Skin of body (tissue), 3 donors: ENCODE measurements around the gene CACNG3. TPM values are rescaled to one million over a fixed set of nuclear protein-coding genes. Genes with fewer than 3 reads are reported as not detected.

ENCODE experiments used
- DNase-seq: peaks from one replicate; lab custom pipeline; 2025; lab: John Stamatoyannopoulos, UW
- small RNA-seq: library from RNA; depleted of rRNA; stranded (forward); fragments of <200 nt; gene quantifications from one replicate; pipeline ENCODE3, GENCODE V24; 2014; ENCODE audit warnings: low replicate concordance
- total RNA-seq: library from RNA; depleted of rRNA; stranded (reverse); fragments of >200 nt; gene quantifications from one replicate; pipeline ENCODE4 v1.2.3, GENCODE V29; 2014

CACNG3 gene
- total RNA-seq, 1 donor from 2014 or later: not detected

DNA sequence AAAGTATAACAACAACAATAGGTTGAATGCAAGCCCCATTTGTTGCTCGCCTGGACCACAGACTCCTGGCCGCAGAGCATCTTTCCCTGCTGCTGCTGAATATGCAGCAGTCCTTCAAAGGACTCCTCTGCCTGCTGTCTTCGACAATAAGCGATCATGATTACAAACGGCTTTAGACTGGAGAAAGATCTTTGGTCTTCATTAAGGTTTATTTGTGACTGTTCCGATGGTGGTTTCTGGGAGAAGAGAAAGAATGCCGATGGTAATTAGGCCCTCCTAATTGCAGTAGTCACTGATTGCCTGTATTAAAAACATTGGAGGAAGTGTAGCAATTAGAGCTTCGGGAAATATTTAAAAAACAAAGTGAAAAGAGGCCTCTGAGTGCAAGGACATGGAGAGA, 138.2 kb downstream of the CACNG3 start:
- DNase-seq: no peak

DNA sequence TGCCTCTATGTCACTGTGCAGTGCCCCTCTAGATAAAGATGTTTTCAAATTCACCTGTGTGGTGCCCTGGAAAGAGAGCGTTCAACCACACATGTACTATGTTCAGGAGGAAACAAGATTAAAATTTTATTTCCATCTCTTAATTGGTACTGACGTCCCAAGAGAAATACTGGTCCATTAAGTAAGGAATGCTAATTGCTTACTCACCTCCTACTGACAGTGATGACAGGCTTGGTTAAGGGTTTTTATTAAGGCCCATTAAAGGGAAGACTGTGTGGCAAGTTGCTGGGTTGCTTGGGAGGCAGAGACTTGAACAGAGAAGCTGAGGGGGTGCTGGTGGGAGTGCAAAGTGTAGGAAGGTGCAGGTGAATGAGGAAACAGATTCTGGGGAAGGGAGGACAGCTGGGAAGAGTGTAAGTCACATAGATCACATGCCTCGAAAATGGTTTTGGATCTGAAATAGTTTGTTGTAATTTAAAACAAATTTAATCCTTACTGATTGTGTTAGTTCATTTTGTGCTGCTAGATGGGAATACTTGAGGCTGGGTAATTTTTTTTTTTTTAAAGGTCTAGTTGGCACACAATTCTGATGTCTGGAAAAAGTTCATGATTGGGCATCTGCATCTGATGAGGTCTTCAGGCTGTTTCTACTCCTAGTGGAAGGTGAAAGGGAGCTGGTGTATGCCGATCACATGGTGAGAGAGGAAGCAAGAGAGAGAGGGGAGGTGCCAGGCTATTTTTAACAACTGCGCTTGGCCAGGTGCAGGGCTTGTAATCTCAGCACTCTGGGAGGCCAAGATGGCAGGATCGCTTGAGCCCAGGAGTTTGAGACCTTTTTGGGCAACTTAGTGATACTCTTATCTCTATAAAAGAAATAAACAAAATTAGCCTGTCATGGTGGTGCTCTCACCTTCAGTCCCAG, 140.5 kb downstream of the CACNG3 start:
- DNase-seq: no peak

DNA sequence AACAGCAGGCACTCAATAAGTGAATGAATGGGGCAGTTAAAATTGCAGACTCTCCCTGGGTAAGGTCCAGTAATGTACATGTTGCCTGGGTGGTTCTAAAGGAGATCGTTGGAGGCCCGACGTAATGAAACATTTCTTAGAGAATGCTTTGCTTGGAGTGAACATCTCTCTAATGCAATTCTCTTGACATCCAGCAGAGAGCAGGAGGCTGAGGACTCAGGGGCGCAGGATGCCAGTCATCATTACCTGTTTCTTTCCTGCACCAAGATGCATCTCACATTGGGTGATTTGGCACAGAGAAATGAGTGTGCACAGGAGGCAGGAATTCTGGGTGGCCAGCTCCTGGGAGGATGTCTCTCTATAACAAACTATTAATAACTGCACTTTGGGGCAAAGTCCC, 152.9 kb downstream of the CACNG3 start:
- no peak for DNase-seq

Small RNAs within 50 kb of the gene (small RNA-seq; reads per million reads assigned to genes)
- gene RF00408 (not detected), gene RNU7-24P (not detected)
